GM12874 (cell line): Measurements from ENCODE around the gene THSD7B.

Experiments
- TF ChIP-seq, protein P1 (sequence below): IDR thresholded peaks from 2 replicates; pipeline ENCODE4 v1.5.1; 2011; ENCODE audit warnings: low read depth, mild to moderate bottlenecking, control low read depth, low read length, moderate library complexity; ENCODE audit not compliant: insufficient read depth

THSD7B gene

DNA sequence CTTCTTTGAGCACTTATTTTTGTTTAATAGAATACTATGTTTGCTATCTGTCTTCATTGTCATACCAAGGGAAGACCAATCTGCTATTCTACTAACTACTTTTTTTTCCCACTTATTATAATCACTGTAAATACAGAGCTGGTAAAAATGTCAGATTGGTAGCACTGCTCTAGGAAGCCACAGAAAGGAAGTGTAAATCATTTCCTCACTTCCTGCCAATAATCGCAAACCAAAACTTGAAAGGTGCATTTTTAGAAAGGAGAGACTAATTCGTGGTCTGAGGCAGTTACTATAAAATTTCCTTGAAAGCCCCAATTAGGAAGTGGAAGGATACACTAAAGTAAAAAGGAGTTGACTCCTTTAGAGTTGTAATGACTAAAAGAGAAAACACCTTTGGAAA, 13.9 kb upstream of the THSD7B start:
- TF ChIP-seq, protein P1, sequence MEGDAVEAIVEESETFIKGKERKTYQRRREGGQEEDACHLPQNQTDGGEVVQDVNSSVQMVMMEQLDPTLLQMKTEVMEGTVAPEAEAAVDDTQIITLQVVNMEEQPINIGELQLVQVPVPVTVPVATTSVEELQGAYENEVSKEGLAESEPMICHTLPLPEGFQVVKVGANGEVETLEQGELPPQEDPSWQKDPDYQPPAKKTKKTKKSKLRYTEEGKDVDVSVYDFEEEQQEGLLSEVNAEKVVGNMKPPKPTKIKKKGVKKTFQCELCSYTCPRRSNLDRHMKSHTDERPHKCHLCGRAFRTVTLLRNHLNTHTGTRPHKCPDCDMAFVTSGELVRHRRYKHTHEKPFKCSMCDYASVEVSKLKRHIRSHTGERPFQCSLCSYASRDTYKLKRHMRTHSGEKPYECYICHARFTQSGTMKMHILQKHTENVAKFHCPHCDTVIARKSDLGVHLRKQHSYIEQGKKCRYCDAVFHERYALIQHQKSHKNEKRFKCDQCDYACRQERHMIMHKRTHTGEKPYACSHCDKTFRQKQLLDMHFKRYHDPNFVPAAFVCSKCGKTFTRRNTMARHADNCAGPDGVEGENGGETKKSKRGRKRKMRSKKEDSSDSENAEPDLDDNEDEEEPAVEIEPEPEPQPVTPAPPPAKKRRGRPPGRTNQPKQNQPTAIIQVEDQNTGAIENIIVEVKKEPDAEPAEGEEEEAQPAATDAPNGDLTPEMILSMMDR = no peak

GRCh38 chr2:136764452-136765255, 691 bp upstream of the THSD7B start:
- TF ChIP-seq, protein P1 = no peak

DNA sequence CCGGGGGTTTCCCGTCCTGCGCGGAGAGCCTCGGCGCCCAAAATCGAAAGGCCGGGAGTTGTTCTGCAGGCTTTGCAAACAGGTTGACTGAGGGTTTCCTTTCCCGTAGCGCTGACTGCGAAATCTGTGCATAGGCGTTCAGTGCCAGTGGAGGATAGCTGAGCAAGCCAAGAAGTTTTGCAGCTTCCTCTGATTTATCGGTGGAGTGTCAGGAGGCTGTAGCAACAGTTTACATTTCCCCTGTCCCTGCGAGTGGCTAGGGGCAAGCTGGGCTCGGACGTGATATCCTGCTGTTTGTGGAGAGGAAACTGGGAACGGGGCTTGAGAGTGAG, 694 bp downstream of the THSD7B start:
- TF ChIP-seq, protein P1 = no peak

DNA sequence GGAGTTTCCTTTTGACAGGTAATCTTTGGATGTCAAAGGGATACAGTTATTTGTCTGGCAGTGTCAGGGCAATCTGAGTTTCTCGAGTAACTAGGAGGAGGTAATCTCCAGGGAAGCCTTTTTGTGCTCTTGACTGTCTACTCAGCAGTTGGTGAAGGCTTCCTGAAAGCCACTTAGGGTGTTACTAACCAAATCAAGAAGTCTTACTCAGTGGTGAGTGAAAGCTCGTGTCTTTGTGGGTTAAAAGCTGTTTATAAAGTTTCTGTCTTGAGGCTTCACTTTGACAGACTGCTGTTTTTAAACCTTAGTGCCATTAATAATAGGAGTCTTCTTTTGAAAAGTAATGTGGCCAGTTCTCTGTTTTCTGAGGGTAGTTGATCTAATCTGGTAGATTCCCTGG, 1.7 kb downstream of the THSD7B start:
- TF ChIP-seq, protein P1 = no peak

GRCh38 chr2:136769871-136770270, 4.5 kb downstream of the THSD7B start:
- TF ChIP-seq, protein P1 = no peak

DNA sequence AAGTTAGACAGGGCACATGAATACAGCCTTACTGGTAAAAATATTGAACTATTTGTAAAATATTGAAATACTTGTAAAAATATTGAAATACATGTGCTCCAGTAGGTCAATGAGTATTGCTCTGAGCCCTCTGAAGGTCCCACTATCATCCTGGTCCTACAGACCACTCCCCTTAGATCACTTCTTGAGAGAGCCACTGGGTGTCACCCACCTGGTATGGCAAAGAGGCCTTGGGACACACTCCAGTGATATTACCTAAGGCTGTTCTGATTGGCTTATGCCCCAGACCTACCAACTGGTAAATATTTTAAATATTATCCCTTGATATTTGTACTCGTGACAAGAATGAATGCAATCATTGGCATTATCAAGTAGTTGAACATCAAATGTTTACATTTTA, 5.0 kb downstream of the THSD7B start:
- TF ChIP-seq, protein P1 = no peak

DNA sequence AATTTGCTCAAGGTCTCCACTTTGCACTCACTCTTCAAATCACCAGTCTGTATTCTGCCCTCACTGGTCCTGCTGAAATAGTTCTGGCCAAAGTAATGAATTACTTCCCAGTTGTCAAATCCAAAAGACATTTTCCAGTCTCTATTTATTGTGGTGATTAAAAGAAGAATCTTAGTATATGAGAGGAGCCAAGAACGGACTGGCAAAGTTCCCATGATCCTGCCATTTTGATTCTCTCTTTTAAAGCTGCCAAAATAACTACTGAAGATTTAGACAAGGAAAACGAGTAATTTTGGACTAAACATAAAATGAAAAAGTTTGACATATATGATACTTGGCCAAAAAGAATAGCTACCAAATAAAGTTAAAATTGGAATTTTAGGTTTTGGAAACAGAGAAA, 12.0 kb downstream of the THSD7B start:
- TF ChIP-seq, protein P1 = no peak
